GM03348 (cell line): ENCODE measurements around the gene NPFFR2.
A peak's percentile ranks its signal among the peaks of the same experiment; 100 is the strongest.
"Not testable (repeated sequence)": the region's sequence is repeated elsewhere in the genome, so short reads cannot be mapped to it uniquely, and the experiment has no call there.

Experiments used
- DNase-seq: peaks from one replicate; pipeline ENCODE4 v3.0.0; 2012; ENCODE audit warnings: low spot score

NPFFR2 gene

GRCh38 chr4:72031868-72032608 lies at the start of gene NPFFR2:
TSS of gene NPFFR2 (plus strand) at chr4:72032000. CDS start at chr4:72128592, 96,592 bp downstream.
- DNase-seq, result peak; percentile 56

GRCh38 chr4:71992571-71993312 lies 39.1 kb upstream of the NPFFR2 start:
- DNase-seq, result no peak

GRCh38 chr4:71994559-71994958 lies 37.2 kb upstream of the NPFFR2 start:
- DNase-seq, result no peak

- no peak for DNase-seq
These were observed 36.5 kb upstream of the NPFFR2 start for GRCh38 chr4:71995297-71995696.

GRCh38 chr4:72006586-72006985 lies 25.2 kb upstream of the NPFFR2 start:
- DNase-seq, result peak; percentile 52

- DNase-seq, result no peak
These were observed 19.9 kb upstream of the NPFFR2 start for GRCh38 chr4:72011906-72012305.

- no peak for DNase-seq
These were observed 15.8 kb upstream of the NPFFR2 start for GRCh38 chr4:72016011-72016410.

GRCh38 chr4:72019688-72020087 lies 12.1 kb upstream of the NPFFR2 start:
- no peak for DNase-seq

GRCh38 chr4:72022553-72022952 lies 9.2 kb upstream of the NPFFR2 start:
- DNase-seq, result no peak

GRCh38 chr4:72055566-72055965 lies 23.8 kb downstream of the NPFFR2 start:
- no peak for DNase-seq

- no peak for DNase-seq
These were observed 31.9 kb downstream of the NPFFR2 start for GRCh38 chr4:72063726-72064125.

GRCh38 chr4:72067051-72067450 lies 35.3 kb downstream of the NPFFR2 start:
- no peak for DNase-seq

- no peak for DNase-seq
These were observed 42.0 kb downstream of the NPFFR2 start for GRCh38 chr4:72073816-72074215.

GRCh38 chr4:72076562-72076961 lies 44.8 kb downstream of the NPFFR2 start:
- no peak for DNase-seq

- no peak for DNase-seq
These were observed 45.5 kb downstream of the NPFFR2 start for GRCh38 chr4:72077346-72077745.

- DNase-seq, result no peak
These were observed 52.8 kb downstream of the NPFFR2 start for GRCh38 chr4:72084587-72085011.

GRCh38 chr4:72090606-72091005 lies 58.8 kb downstream of the NPFFR2 start:
- DNase-seq, result not testable (repeated sequence)

- no peak for DNase-seq
These were observed 62.4 kb downstream of the NPFFR2 start for GRCh38 chr4:72094059-72094797.

GRCh38 chr4:72107456-72107855 lies 75.7 kb downstream of the NPFFR2 start:
- no peak for DNase-seq

- no peak for DNase-seq
These were observed 77.6 kb downstream of the NPFFR2 start for GRCh38 chr4:72109364-72109763.

- no peak for DNase-seq
These were observed 78.2 kb downstream of the NPFFR2 start for GRCh38 chr4:72109959-72110497.

- DNase-seq, result no peak
These were observed 79.1 kb downstream of the NPFFR2 start for GRCh38 chr4:72110886-72111285.
